ENCODE results near the gene CLDN20. TPM values are rescaled to one million over a fixed set of nuclear protein-coding genes. Genes with fewer than 3 reads are reported as not detected.

The CLDN20 gene
- total RNA-seq, 5 donors from 2014 or later (not counting 1 experiment from before 2014, with no cell fraction given) = not detected

GRCh38 chr6:155319902-155320301 lies 56.1 kb downstream of the CLDN20 start:
- Mint-ChIP-seq H3K27ac (no peak overlapping the region), H3K9me3 (no peaks in the 10 kb centered on the region), H3K4me3 (no peak overlapping the region), H3K27me3 (no peaks in the 10 kb centered on the region), H3K36me3 (no peaks in the 10 kb centered on the region), H3K4me1 (peaks cover 6 to 12% (median 9%) of the 10 kb centered on the region in 3 donors)
- DNase-seq (no peak), ATAC-seq (replicated peaks in 1 of 4) (no peak)
- CTCF ChIA-PET = interaction anchor here in 1 of 2 donors (0.6 to 0.7 kb wide), 3 partner anchors 10 to 668 kb away, joined by 3 to 10 read pairs (median 3); no protein-coding TSS in a partner anchor
- H3K4me3 ChIP-seq (ENCODE audit: control insufficient read depth in 1 of 2, extremely low read depth in 1 of 2, low read length in 1 of 2) = no peak overlapping the region
- 78% methylated on average over 4 of the region's 4 CpGs for WGBS (ENCODE audit: insufficient coverage)
- no peak overlapping the region for H3K27ac ChIP-seq (ENCODE audit: low read length)
- no peaks in the 10 kb centered on the region for H3K9me3 ChIP-seq
- peaks cover 0 to 7% of the 10 kb centered on the region in 2 experiments for H3K4me1 ChIP-seq (ENCODE audit: control insufficient read depth in 1 of 2, extremely low read depth in 1 of 2, insufficient read depth in 2 of 2, low read length in 2 of 2)
- no peaks in the 10 kb centered on the region for H3K36me3 ChIP-seq (ENCODE audit: control insufficient read depth in 2 of 2, extremely low read depth in 1 of 2, insufficient read depth in 1 of 2, low read length in 1 of 2)
- H3K27me3 ChIP-seq (replicated peaks in 1 of 2; ENCODE audit: control insufficient read depth in 2 of 2, extremely low read depth in 1 of 2, insufficient read depth in 2 of 2, low read length in 1 of 2) = no peaks in the 10 kb centered on the region
- POLR2A ChIA-PET = interaction anchor here (0.6 kb wide), 2 partner anchors 9 to 13 kb away, joined by 3 read pairs; no protein-coding TSS in a partner anchor

- H3K27ac ChIP-seq (ENCODE audit: low read length) = no peak overlapping the region
- DNase-seq (no peak), ATAC-seq (replicated peaks in 1 of 4) (no peak)
- Mint-ChIP-seq H3K4me3 (no peak overlapping the region), H3K27ac (no peak overlapping the region), H3K4me1 (peaks cover 13 to 17% (median 13%) of the 10 kb centered on the region in 3 donors), H3K9me3 (no peaks in the 10 kb centered on the region), H3K36me3 (no peaks in the 10 kb centered on the region), H3K27me3 (no peaks in the 10 kb centered on the region)
- CTCF ChIA-PET = interaction anchor here in 1 of 2 donors (1.2 kb wide), 1 partner anchor 9 kb away, joined by 3 read pairs; no protein-coding TSS in a partner anchor
- WGBS (ENCODE audit: insufficient coverage) = no CpG with 5 or more reads among the region's 2 CpGs
- no peaks in the 10 kb centered on the region for H3K36me3 ChIP-seq (ENCODE audit: control insufficient read depth in 2 of 2, extremely low read depth in 1 of 2, insufficient read depth in 1 of 2, low read length in 1 of 2)
- peaks cover 4 to 6% of the 10 kb centered on the region in 2 experiments for H3K4me1 ChIP-seq (ENCODE audit: control insufficient read depth in 1 of 2, extremely low read depth in 1 of 2, insufficient read depth in 2 of 2, low read length in 2 of 2)
- no peaks in the 10 kb centered on the region for H3K9me3 ChIP-seq
- no peak overlapping the region for H3K4me3 ChIP-seq (ENCODE audit: control insufficient read depth in 1 of 2, extremely low read depth in 1 of 2, low read length in 1 of 2)
- POLR2A ChIA-PET = no interaction called here
- H3K27me3 ChIP-seq (replicated peaks in 1 of 2; ENCODE audit: control insufficient read depth in 2 of 2, extremely low read depth in 1 of 2, insufficient read depth in 2 of 2, low read length in 1 of 2) = peaks cover 0 to 3% of the 10 kb centered on the region in 2 experiments
These were observed 60.4 kb downstream of the CLDN20 start for GRCh38 chr6:155324172-155324571.

- ChIA-PET CTCF (interaction anchor here in 1 of 2 donors (0.6 to 1.2 kb wide), 2 partner anchors 9 to 94 kb away, joined by 3 read pairs; no protein-coding TSS in a partner anchor), POLR2A (no interaction called here)
- Histone ChIP-seq H3K9me3 (no peaks in the 10 kb centered on the region), H3K36me3 (ENCODE audit: control insufficient read depth in 2 of 2, extremely low read depth in 1 of 2, insufficient read depth in 1 of 2, low read length in 1 of 2) (no peaks in the 10 kb centered on the region), H3K4me3 (ENCODE audit: control insufficient read depth in 1 of 2, extremely low read depth in 1 of 2, low read length in 1 of 2) (no peak overlapping the region), H3K4me1 (ENCODE audit: control insufficient read depth in 1 of 2, extremely low read depth in 1 of 2, insufficient read depth in 2 of 2, low read length in 2 of 2) (peaks cover 4 to 6% of the 10 kb centered on the region in 2 experiments), H3K27me3 (replicated peaks in 1 of 2; ENCODE audit: control insufficient read depth in 2 of 2, extremely low read depth in 1 of 2, insufficient read depth in 2 of 2, low read length in 1 of 2) (peaks cover 0 to 3% of the 10 kb centered on the region in 2 experiments), H3K27ac (ENCODE audit: low read length) (no peak overlapping the region)
- H3K36me3 Mint-ChIP-seq = no peaks in the 10 kb centered on the region
- ATAC-seq (replicated peaks in 1 of 4) (no peak), DNase-seq (no peak)
- H3K4me1 Mint-ChIP-seq = peaks cover 13 to 19% (median 14%) of the 10 kb centered on the region in 3 donors
- no peaks in the 10 kb centered on the region for H3K9me3 Mint-ChIP-seq
- no peaks in the 10 kb centered on the region for H3K27me3 Mint-ChIP-seq
- no peak overlapping the region for H3K27ac Mint-ChIP-seq
- no peak overlapping the region for H3K4me3 Mint-ChIP-seq
These were observed 61.2 kb downstream of the CLDN20 start for GRCh38 chr6:155324993-155325392.

DNA sequence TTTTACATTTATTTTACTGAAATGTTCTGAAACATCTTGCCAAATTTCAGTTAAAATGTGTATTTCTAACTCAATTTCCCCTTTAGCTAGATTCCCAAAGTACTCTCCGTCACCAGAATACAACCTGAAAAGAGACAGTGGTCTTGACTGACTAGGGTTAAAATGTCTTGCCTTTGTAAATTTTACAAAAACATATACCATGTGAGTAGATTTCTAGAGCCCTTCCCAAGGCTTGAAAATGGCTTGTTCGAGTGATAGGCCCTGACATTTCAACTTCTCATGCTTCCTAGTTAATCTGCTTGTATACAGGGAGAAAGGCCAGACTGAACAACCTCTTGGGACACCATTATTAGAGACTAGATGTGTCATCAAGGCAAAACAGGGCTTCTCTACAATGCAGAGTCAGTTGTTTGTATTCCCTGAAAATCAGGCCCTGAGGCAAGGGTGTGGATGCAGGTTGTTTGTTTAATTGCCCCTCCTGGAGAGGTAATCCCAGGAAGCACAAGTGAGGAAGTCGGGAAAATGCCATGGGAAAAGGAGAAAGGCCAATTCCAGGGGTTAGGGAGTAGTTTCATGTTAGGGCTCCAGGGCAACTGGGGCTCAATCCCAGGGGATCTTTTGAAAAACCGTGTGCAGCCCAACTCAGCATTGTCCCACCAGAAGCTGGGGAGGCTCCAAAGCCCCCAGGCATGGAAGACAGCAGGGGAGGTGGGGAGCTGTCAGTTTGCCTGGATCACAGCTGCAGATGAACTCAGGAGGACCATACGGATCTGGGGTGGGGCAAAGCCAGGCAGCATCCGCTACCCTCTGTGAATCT lies 62.1 kb downstream of the CLDN20 start:
- no peaks in the 10 kb centered on the region for H3K27me3 Mint-ChIP-seq
- H3K4me1 Mint-ChIP-seq = peaks cover 13 to 19% (median 14%) of the 10 kb centered on the region in 3 donors
- no peak overlapping the region for H3K27ac Mint-ChIP-seq
- WGBS (ENCODE audit: insufficient coverage) = 72% methylated on average over 3 of the region's 6 CpGs
- Histone ChIP-seq H3K27ac (ENCODE audit: low read length) (no peak overlapping the region), H3K36me3 (ENCODE audit: control insufficient read depth in 2 of 2, extremely low read depth in 1 of 2, insufficient read depth in 1 of 2, low read length in 1 of 2) (no peaks in the 10 kb centered on the region), H3K4me1 (ENCODE audit: control insufficient read depth in 1 of 2, extremely low read depth in 1 of 2, insufficient read depth in 2 of 2, low read length in 2 of 2) (peaks cover 4 to 6% of the 10 kb centered on the region in 2 experiments), H3K27me3 (replicated peaks in 1 of 2; ENCODE audit: control insufficient read depth in 2 of 2, extremely low read depth in 1 of 2, insufficient read depth in 2 of 2, low read length in 1 of 2) (peaks cover 0 to 3% of the 10 kb centered on the region in 2 experiments), H3K4me3 (ENCODE audit: control insufficient read depth in 1 of 2, extremely low read depth in 1 of 2, low read length in 1 of 2) (no peak overlapping the region), H3K9me3 (no peaks in the 10 kb centered on the region)
- DNase-seq (no peak), ATAC-seq (replicated peaks in 1 of 4) (no peak)
- ChIA-PET CTCF (interaction anchor here in 1 of 2 donors (0.6 to 1.5 kb wide), 2 partner anchors 14 to 93 kb away, joined by 3 to 5 read pairs; no protein-coding TSS in a partner anchor), POLR2A (no interaction called here)
- H3K9me3 Mint-ChIP-seq = no peaks in the 10 kb centered on the region
- H3K36me3 Mint-ChIP-seq = no peaks in the 10 kb centered on the region
- no peak overlapping the region for H3K4me3 Mint-ChIP-seq

Other genes starting within 250 kb of the CLDN20 start
- 10 to 100 TPM; 19.9 to 31.1 (median 26.8) TPM for gene TFB1M, start 50.5 kb downstream of the CLDN20 start, total RNA-seq
- gene NOX3, start 191.8 kb downstream of the CLDN20 start, total RNA-seq = not detected